ENCODE measurements around the gene IL6. TPM values are rescaled to one million over a fixed set of nuclear protein-coding genes. Genes with fewer than 3 reads are reported as not detected.

The IL6 gene
- total and polyA plus RNA-seq, 9 of the 15 experiments (the other 6 are each of a cell fraction or from before 2014, with no cell fraction given), result 0.76 to 2.9 (median 1.5) TPM

DNA sequence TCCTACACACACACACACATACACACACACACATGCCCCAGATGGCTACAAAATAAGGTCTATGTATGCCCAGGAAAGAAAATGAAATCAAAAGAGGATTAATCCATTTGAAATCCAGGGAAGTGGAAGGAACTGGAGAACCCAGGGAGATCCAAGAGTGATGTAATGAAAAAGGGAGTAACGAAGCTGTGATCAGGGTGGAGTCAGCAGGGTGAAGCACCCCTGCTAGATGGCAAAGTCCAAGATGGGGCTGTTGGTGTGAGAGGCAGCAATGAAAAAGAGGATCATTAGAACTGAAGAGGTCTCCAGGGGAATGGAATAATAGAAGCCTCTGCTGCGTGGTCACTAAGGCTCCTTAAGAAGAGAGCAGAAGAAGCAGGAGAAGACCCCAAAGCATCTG, 43.6 kb upstream of the IL6 start:
- FAIRE-seq (no peak), DNase-seq (ENCODE audit: extremely low read depth in 1 of 4, low spot score in 3 of 4) (no peak), ATAC-seq (peak; percentile 8; the same call in 1 of the 3 replicates)
- peaks cover 29% of the 10 kb centered on the region; the same call in 2 of the 3 replicates for H3K79me2 ChIP-seq (ENCODE audit: control insufficient read depth, insufficient read depth, low read length)
- H3K9me3 ChIP-seq (replicated peaks; ENCODE audit: control insufficient read depth, insufficient read depth, low read depth, low read length), result no peaks in the 10 kb centered on the region
- intact Hi-C loops (cut with micrococcal nuclease), result loop anchor here (2.0 to 5.0 kb wide), 3 partner anchors 17 to 121 kb away; partner anchors contain the start of gene IL6
- ChIA-PET POLR2A (interaction anchor here (1.1 to 1.8 kb wide), 4 partner anchors 9 to 96 kb away, joined by 3 to 10 read pairs (median 4); partner anchors contain the start of gene IL6), CTCF (ENCODE audit: low intra/inter-chr PET ratio) (no interaction called here)
- H4K20me1 ChIP-seq (replicated peaks; ENCODE audit: control insufficient read depth, insufficient read depth, low read length), result no peaks in the 10 kb centered on the region
- in situ Hi-C loops (cut with MboI), result no loop called here
- H2AFZ ChIP-seq (ENCODE audit: low read depth, low read length), result no peak overlapping the region
- no peak overlapping the region; the same call in 1 of the 2 replicates for H3K4me2 ChIP-seq (ENCODE audit: insufficient read depth, low read length)
- H3K27me3 ChIP-seq (ENCODE audit: control insufficient read depth in 2 of 2, insufficient read depth in 2 of 2, low read length in 2 of 2), result no peaks in the 10 kb centered on the region
- H3K9ac ChIP-seq (ENCODE audit: insufficient read depth in 1 of 2, low read depth in 2 of 2, low read length in 2 of 2), result peak overlapping the region in 1 of 2 experiments; percentile 8; a peak in 1 of 4 replicates
- BruUV-seq (replicated peaks), result no TSS peak
- WGBS (ENCODE audit: insufficient coverage, low coverage, missing lambda C conversion rate), result 68% methylated on average over 2 of the region's 2 CpGs
- peaks cover 12 to 60% of the 10 kb centered on the region in 2 experiments for H3K4me1 ChIP-seq (replicated peaks in 1 of 2; ENCODE audit: control insufficient read depth in 2 of 2, insufficient read depth in 2 of 2, low read length in 2 of 2)
- no peaks in the 10 kb centered on the region for H3K9me1 ChIP-seq (ENCODE audit: control insufficient read depth, insufficient read depth, low read length)
- no peak overlapping the region for H3K4me3 ChIP-seq
- H3K36me3 ChIP-seq (ENCODE audit: control insufficient read depth, insufficient read depth, low read length), result peaks cover 16% of the 10 kb centered on the region; the same call in 2 of the 3 replicates
- H3K27ac ChIP-seq (ENCODE audit: extremely low read depth, low read depth, low read length), result peak overlapping the region; percentile 85
- TF ChIP-seq ESRRB (CRISPR knock-in tag; IDR thresholded peaks at IDR 0.05; ENCODE audit: borderline replicate concordance) (no peak), TRIM24 (IDR thresholded peaks at IDR 0.05) (no peak), ZFPM2 (CRISPR knock-in tag; IDR thresholded peaks at IDR 0.05) (no peak), ZNF766 (CRISPR knock-in tag; conservative IDR thresholded peaks at IDR 0.05) (peak; percentile 66), GTF2E2 (tag; IDR thresholded peaks at IDR 0.05) (no peak), CHD4 (IDR thresholded peaks at IDR 0.05; ENCODE audit: insufficient read depth, insufficient replicate concordance, low read depth, low read length, poor library complexity, severe bottlenecking) (no peak), CBX3 (IDR thresholded peaks at IDR 0.05; ENCODE audit: borderline replicate concordance in 1 of 2, low read length in 2 of 2) (no peak), ZKSCAN1 (IDR thresholded peaks at IDR 0.05; ENCODE audit: low read depth, low read length) (no peak), TAL1 (IDR thresholded peaks at IDR 0.05) (no peak), NFE2 (IDR thresholded peaks at IDR 0.05; ENCODE audit: low read depth) (no peak), DMBX1 (CRISPR knock-in tag; IDR thresholded peaks at IDR 0.05; ENCODE audit: borderline replicate concordance) (peak; percentile 67; the same call in 1 of the 2 replicates), FOXK2 (conservative IDR thresholded peaks at IDR 0.05 in 1 of 2, IDR thresholded peaks at IDR 0.05 in 1 of 2; ENCODE audit: low read depth in 2 of 2) (peak in 1 of 2 experiments; percentile 73; a peak in 1 of 4 replicates), ZNF583 (CRISPR knock-in tag; IDR thresholded peaks at IDR 0.05) (0 out of 2 replicates have a peak, but pooled peaks have one; percentile 15), ZEB2 (IDR thresholded peaks at IDR 0.05) (no peak), ARNT (IDR thresholded peaks at IDR 0.05) (0 out of 4 replicates have a peak, but pooled peaks of 1 of the 2 experiments have one; percentile 9), GTF2A2 (tag; IDR thresholded peaks at IDR 0.05) (no peak), HLTF (IDR thresholded peaks at IDR 0.05) (no peak), LARP7 (IDR thresholded peaks at IDR 0.05) (no peak), ZNF408 (CRISPR knock-in tag; IDR thresholded peaks at IDR 0.05; ENCODE audit: low read depth) (no peak), ZNF76 (CRISPR knock-in tag; IDR thresholded peaks at IDR 0.05; ENCODE audit: borderline replicate concordance) (no peak), MTA2 (IDR thresholded peaks at IDR 0.05; ENCODE audit: low read depth) (no peak)
- TF ChIP-seq, protein P1, sequence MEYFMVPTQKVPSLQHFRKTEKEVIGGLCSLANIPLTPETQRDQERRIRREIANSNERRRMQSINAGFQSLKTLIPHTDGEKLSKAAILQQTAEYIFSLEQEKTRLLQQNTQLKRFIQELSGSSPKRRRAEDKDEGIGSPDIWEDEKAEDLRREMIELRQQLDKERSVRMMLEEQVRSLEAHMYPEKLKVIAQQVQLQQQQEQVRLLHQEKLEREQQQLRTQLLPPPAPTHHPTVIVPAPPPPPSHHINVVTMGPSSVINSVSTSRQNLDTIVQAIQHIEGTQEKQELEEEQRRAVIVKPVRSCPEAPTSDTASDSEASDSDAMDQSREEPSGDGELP (CRISPR knock-in tag; IDR thresholded peaks at IDR 0.05; ENCODE audit: borderline replicate concordance), result no peak
- TF ChIP-seq, protein P2, sequence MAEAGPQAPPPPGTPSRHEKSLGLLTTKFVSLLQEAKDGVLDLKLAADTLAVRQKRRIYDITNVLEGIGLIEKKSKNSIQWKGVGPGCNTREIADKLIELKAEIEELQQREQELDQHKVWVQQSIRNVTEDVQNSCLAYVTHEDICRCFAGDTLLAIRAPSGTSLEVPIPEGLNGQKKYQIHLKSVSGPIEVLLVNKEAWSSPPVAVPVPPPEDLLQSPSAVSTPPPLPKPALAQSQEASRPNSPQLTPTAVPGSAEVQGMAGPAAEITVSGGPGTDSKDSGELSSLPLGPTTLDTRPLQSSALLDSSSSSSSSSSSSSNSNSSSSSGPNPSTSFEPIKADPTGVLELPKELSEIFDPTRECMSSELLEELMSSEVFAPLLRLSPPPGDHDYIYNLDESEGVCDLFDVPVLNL (CRISPR knock-in tag; IDR thresholded peaks at IDR 0.05; ENCODE audit: low read depth), result no peak
- TF ChIP-seq, protein P3, sequence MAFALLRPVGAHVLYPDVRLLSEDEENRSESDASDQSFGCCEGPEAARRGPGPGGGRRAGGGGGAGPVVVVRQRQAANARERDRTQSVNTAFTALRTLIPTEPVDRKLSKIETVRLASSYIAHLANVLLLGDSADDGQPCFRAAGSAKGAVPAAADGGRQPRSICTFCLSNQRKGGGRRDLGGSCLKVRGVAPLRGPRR (CRISPR knock-in tag; IDR thresholded peaks at IDR 0.05), result no peak
